HUES6 (cell line): ENCODE measurements around the gene LHX3.
A peak's percentile ranks its signal among the peaks of the same experiment; 100 is the strongest.
"Not testable (repeated sequence)": the region's sequence is repeated elsewhere in the genome, so short reads cannot be mapped to it uniquely, and the experiment has no call there.

ENCODE experiments used
- H3K27ac ChIP-seq: 2 replicates; pipeline ENCODE4 v1.7.0; 2013; ENCODE audit warnings: low read depth, mild to moderate bottlenecking, low read length, inconsistent platforms
- H3K27me3 ChIP-seq: 2 replicates; pipeline ENCODE4 v1.6.1; 2013; ENCODE audit warnings: low read length; ENCODE audit not compliant: control insufficient read depth, insufficient read depth
- H3K36me3 ChIP-seq: 2 replicates; pipeline ENCODE4 v1.6.1; 2013; ENCODE audit warnings: low read length; ENCODE audit not compliant: control insufficient read depth, insufficient read depth
- H3K4me1 ChIP-seq: 2 replicates; pipeline ENCODE4 v1.6.1; 2013; ENCODE audit warnings: low read length; ENCODE audit not compliant: control insufficient read depth, insufficient read depth
- H3K4me3 ChIP-seq: 2 replicates; pipeline ENCODE4 v1.5.1; 2013; ENCODE audit warnings: low read depth, low read length
- H3K9ac ChIP-seq: one replicate; pipeline ENCODE4 v1.6.1; 2013; ENCODE audit warnings: mild to moderate bottlenecking, low read length
- H3K9me3 ChIP-seq: 2 replicates; pipeline ENCODE4 v1.6.1; 2013; ENCODE audit warnings: low read depth, low read length; ENCODE audit not compliant: control insufficient read depth, insufficient read depth

The LHX3 gene

GRCh38 chr9:136155576-136155975 is 49.4 kb downstream of the LHX3 start:
- H3K36me3 ChIP-seq: no peaks in the 10 kb centered on the region
- peaks cover 22% of the 10 kb centered on the region for H3K4me1 ChIP-seq
- H3K9me3 ChIP-seq: no peaks in the 10 kb centered on the region
- no peak overlapping the region for H3K4me3 ChIP-seq
- H3K9ac ChIP-seq: no peak overlapping the region
- H3K27me3 ChIP-seq: peaks cover 7% of the 10 kb centered on the region; the same call in 1 of the 2 replicates
- H3K27ac ChIP-seq: no peak overlapping the region

DNA sequence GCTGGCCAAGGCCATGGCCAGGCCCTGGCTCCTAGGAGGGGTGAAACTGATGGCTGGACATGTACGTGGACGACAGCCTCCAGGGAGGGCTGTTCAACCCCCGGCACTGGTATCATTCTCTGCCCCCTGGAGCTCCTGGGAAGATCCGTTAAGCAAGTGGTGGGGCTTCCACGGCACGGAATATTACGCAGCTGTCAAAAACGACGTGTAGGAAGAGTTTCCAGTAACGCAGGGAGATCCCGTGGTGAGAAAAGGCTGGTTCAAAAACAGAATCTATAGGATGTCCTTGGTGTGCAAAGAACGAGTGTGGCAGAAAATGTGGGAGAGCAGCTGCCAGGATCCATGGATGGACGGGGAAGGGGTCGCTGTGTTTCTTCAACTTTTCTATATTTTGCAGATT is 50.0 kb downstream of the LHX3 start:
- Histone ChIP-seq H3K27me3 (peaks cover 13% of the 10 kb centered on the region; the same call in 1 of the 2 replicates), H3K9me3 (no peaks in the 10 kb centered on the region), H3K27ac (no peak overlapping the region), H3K4me3 (no peak overlapping the region), H3K4me1 (peaks cover 16% of the 10 kb centered on the region), H3K36me3 (no peaks in the 10 kb centered on the region), H3K9ac (no peak overlapping the region)

DNA sequence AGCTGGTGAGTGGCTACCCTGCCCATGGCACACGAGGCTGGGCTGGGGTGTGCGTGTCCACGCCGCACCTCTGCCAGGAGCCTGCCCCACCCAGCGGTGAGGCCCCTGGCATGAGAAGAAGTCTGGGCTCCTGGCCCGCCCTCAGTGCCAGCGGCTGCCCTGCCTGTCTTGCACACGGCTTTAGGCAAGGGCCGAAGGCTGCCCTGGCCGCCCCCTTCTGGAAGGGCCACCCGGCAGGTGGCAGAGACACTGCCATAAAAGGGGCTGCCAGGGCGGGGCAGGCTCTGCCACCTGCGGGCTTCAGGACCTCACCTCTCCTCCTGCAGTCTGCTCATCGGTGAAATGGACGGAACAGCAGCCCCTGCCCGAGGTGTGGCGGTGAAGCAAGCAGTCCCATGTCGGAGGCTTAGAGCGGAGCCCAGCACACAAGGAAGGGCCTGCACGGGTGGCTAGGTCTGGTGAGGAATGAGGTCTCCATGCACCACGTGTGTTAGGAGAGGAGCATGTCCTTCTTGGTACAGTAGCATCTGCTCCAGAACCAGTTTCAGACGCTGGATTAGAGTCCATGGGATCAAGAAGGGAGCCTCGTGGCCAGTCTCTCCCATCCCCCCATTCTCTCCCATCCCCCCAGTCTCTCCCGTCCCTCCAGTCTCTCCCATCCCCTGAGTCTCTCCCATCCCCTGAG is 51.4 kb downstream of the LHX3 start:
- no peaks in the 10 kb centered on the region for H3K9me3 ChIP-seq
- H3K27ac ChIP-seq: no peak overlapping the region
- H3K36me3 ChIP-seq: no peaks in the 10 kb centered on the region
- peaks cover 20% of the 10 kb centered on the region; the same call in 1 of the 2 replicates for H3K27me3 ChIP-seq
- peaks cover 19% of the 10 kb centered on the region for H3K4me1 ChIP-seq
- no peak overlapping the region for H3K4me3 ChIP-seq
- no peak overlapping the region for H3K9ac ChIP-seq

- no peak overlapping the region for H3K4me3 ChIP-seq
- no peaks in the 10 kb centered on the region for H3K9me3 ChIP-seq
- H3K27me3 ChIP-seq: peaks cover 20% of the 10 kb centered on the region; the same call in 1 of the 2 replicates
- H3K9ac ChIP-seq: no peak overlapping the region
- peaks cover 25% of the 10 kb centered on the region for H3K4me1 ChIP-seq
- no peak overlapping the region for H3K27ac ChIP-seq
- no peaks in the 10 kb centered on the region for H3K36me3 ChIP-seq
Measured at GRCh38 chr9:136152931-136153330, 52.0 kb downstream of the LHX3 start.

- no peaks in the 10 kb centered on the region for H3K9me3 ChIP-seq
- H3K9ac ChIP-seq: no peak overlapping the region
- peaks cover 26% of the 10 kb centered on the region for H3K4me1 ChIP-seq
- H3K36me3 ChIP-seq: no peaks in the 10 kb centered on the region
- H3K4me3 ChIP-seq: no peak overlapping the region
- H3K27ac ChIP-seq: no peak overlapping the region
- peaks cover 20% of the 10 kb centered on the region; the same call in 1 of the 2 replicates for H3K27me3 ChIP-seq
Measured at GRCh38 chr9:136152543-136152866, 52.4 kb downstream of the LHX3 start.

DNA sequence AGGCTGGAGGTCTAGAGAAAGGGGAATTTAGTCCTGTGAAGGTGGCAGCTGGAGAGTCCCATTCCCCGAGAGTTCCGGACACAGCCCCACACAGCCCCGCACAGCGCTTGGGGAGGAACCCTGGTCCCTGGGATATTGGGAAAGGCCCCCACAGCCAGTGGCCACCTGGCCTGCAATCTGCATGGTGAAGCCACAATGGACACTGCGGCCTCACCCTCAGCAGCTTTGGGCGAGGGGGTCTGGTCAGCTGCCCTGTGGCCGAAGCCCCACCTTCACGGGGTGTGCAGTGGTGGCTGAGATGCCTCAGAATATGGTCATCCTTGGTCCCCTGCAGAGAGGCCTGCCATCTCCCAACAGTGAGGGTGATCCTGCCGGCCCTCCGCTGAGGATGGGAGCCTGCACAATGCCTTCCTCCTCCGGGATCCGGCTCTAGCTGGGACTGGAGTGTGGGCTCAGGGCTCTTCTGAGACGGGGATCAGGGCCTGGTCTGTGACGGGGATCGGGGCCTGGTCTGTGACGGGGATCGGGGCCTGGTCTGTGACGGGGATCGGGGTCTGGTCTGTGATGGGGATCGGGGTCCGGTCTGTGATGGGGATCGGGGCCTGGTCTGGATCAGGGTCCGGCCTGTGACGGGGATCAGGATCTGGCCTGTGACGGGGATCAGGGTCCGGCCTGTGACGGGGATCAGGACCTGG is 52.9 kb downstream of the LHX3 start:
- Histone ChIP-seq H3K36me3 (no peaks in the 10 kb centered on the region), H3K27me3 (peaks cover 20% of the 10 kb centered on the region; the same call in 1 of the 2 replicates), H3K9me3 (no peaks in the 10 kb centered on the region), H3K4me3 (peak overlapping the region; percentile 35), H3K4me1 (peaks cover 30% of the 10 kb centered on the region), H3K27ac (no peak overlapping the region), H3K9ac (peak overlapping the region; percentile 22)

DNA sequence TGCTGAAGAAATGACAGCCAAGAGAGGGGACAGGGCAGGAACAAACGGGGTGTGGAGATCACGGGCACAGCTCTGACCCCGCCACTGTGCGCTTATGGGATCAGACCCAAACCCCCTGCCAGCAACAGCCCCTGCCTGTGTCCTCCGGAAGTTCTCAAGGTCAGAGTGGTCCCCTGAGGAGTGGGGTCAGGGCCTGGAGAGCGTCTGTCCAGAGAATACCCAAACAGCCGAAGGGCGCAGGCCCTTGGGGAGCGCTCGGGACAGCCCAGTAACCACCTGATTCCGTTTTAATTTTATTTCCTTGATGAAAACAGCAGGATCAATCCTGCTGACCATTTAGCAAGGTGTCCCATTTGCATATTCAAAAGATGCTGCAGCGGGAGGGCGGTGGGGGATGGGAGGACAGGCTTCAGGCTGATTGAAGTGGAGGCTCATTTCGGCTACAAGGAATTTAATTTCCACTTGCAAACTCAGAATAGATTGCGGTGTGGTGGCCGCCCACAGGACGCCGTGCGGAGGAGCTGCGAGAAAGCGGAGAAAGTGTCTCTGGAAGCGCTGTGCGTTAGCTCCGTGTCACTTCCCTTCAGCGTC is 53.6 kb downstream of the LHX3 start:
- no peak overlapping the region for H3K27ac ChIP-seq
- H3K4me1 ChIP-seq: peaks cover 31% of the 10 kb centered on the region
- peaks cover 20% of the 10 kb centered on the region; the same call in 1 of the 2 replicates for H3K27me3 ChIP-seq
- H3K36me3 ChIP-seq: no peaks in the 10 kb centered on the region
- no peaks in the 10 kb centered on the region for H3K9me3 ChIP-seq
- no peak overlapping the region for H3K9ac ChIP-seq
- peak overlapping the region; percentile 35 for H3K4me3 ChIP-seq

DNA sequence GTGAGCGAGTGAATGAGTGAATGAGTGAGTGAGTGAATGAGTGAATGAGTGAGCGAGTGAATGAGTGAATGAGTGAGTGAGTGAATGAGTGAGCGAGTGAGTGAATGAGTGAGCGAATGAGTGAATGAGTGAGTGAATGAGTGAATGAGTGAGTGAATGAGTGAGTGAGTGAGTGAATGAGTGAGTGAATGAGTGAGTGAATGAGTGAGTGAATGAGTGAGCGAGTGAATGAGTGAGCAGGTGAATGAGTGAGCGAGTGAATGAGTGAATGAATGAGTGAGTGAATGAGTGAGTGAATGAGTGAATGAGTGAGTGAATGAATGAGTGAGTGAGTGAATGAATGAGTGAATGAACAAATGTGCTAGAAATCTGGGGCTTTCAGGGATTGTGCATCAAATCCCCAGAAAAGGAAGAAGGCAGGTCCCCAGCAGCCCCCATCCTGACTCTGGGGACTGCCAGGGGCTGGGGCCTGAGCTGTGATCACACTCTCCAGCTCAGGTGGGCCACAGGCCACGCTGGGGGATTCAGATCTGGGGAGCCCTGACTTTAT is 54.2 kb downstream of the LHX3 start:
- H3K36me3 ChIP-seq, H3K27ac ChIP-seq, H3K9me3 ChIP-seq, H3K9ac ChIP-seq: not testable (repeated sequence)
- Histone ChIP-seq H3K4me1 (peaks cover 31% of the 10 kb centered on the region), H3K4me3 (peak overlapping the region; percentile 35; the same call in 1 of the 2 replicates), H3K27me3 (peaks cover 20% of the 10 kb centered on the region; the same call in 1 of the 2 replicates)

DNA sequence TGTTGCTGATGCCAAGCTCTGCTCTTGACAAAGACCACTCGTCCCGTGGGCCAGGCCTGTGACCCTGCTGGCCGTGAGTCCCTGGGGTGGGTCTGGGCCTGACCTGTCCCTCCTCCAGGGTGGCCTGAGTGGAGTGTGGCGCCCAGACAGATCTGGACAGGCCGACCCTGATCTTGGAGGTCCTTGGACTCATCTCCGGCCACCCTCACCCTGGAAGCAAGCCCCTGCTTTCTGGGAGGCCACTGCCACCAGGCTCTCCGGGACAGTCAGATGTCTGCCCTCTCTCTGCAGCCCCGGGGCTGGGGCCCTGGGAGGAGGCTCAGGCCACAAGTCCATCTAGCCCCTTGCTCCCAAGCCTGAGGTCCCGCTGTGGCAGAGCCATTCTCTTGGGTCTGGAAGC is 55.1 kb downstream of the LHX3 start:
- H3K27me3 ChIP-seq: peaks cover 20% of the 10 kb centered on the region; the same call in 1 of the 2 replicates
- H3K4me1 ChIP-seq: peaks cover 31% of the 10 kb centered on the region
- no peak overlapping the region for H3K27ac ChIP-seq
- H3K36me3 ChIP-seq: no peaks in the 10 kb centered on the region
- no peak overlapping the region for H3K9ac ChIP-seq
- no peak overlapping the region for H3K4me3 ChIP-seq
- H3K9me3 ChIP-seq: no peaks in the 10 kb centered on the region

DNA sequence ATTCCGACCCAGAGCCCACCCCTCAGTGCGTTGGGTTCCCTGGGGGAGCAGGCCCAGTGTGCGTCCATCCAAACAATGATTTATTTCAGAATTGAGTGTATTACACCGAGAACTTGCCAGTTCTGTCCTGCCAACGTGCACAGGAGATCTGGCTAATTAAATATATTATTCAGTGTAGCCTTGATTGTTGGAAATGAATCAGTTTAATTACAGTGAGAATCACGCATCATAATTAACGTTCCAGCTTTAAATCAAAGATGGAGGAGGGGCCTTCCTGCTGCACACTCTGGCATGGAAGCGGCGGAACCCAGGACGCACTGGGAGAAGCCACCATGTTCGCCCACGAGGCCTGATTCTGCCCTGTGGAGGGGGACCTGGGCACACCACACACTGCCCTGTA is 55.6 kb downstream of the LHX3 start:
- Histone ChIP-seq H3K27me3 (peaks cover 20% of the 10 kb centered on the region; the same call in 1 of the 2 replicates), H3K9ac (no peak overlapping the region), H3K9me3 (no peaks in the 10 kb centered on the region), H3K36me3 (no peaks in the 10 kb centered on the region), H3K4me1 (peaks cover 31% of the 10 kb centered on the region), H3K27ac (no peak overlapping the region), H3K4me3 (no peak overlapping the region)

GRCh38 chr9:136148766-136149165 is 56.2 kb downstream of the LHX3 start:
- H3K27ac ChIP-seq: no peak overlapping the region

More at GRCh38 chr9:136148766-136149165, 56.2 kb downstream of the LHX3 start:
- Histone ChIP-seq H3K27me3 (peaks cover 20% of the 10 kb centered on the region; the same call in 1 of the 2 replicates), H3K36me3 (no peaks in the 10 kb centered on the region), H3K4me1 (peaks cover 31% of the 10 kb centered on the region), H3K9me3 (no peaks in the 10 kb centered on the region), H3K4me3 (no peak overlapping the region), H3K9ac (no peak overlapping the region)
